Hepatocyte (in vitro differentiated cells): ENCODE measurements around the gene PSPN.

ENCODE experiments used
- CTCF ChIP-seq: fragments of 200-600 bp; sonication (generic); IDR thresholded peaks from 2 replicates; pipeline ENCODE4 v1.5.1; 2016; ENCODE audit warnings: antibody characterized with exemption, mild to moderate bottlenecking; ENCODE audit not compliant: poor library complexity
- EZH2 ChIP-seq: fragments of 200-600 bp; sonication (generic); IDR thresholded peaks from 2 replicates; pipeline ENCODE4 v1.6.1; 2016; ENCODE audit warnings: antibody characterized with exemption, mild to moderate bottlenecking, borderline replicate concordance

DNA sequence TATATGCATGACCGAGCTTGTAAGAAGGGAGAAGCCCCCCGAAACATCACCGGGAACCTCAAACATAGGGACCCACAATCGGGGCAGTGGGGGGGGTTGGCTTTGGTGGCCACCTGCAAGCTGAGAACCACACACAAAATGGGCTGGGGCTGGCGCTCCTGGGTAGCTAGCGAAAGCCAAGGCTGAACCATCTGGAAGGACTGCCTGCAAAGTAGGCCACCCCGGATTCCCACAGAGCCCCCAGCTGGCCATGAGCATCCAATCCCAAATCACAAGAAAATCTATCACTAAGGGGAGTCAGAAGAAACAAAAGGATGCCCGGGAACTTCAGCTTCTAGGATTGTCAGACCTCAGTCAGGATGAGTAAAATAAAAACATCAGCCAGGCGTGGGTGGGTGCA is 2.8 kb upstream of the PSPN start:
- no peak for TF ChIP-seq CTCF
- TF ChIP-seq EZH2 = no peak
